SU-DHL-6 (cell line): ENCODE data around the gene ROGDI.

Experiments used
- H2AFZ ChIP-seq: fragments of 200-600 bp; sonication (generic); 2 replicates; pipeline ENCODE4 v1.6.1; 2014; ENCODE audit warnings: low read depth, mild to moderate bottlenecking, moderate library complexity, mixed read lengths, antibody characterized with exemption, low read length; ENCODE audit not compliant: severe bottlenecking
- H3F3A ChIP-seq: fragments of 200-600 bp; shearing (Covaris generic); 2 replicates; pipeline ENCODE4 v1.6.0; 2016; ENCODE audit warnings: antibody characterized with exemption, mild to moderate bottlenecking; ENCODE audit not compliant: insufficient read depth
- H3K27ac ChIP-seq: fragments of 200-600 bp; sonication (generic); 2 replicates; pipeline ENCODE4 v1.5.1; 2016; ENCODE audit warnings: low read depth, mild to moderate bottlenecking, low read length, moderate library complexity, mixed read lengths
- H3K27me3 ChIP-seq: fragments of 200-600 bp; sonication (generic), shearing (Covaris generic); 2 replicates; pipeline ENCODE4 v1.6.0; 2014; ENCODE audit warnings: mild to moderate bottlenecking, low read length
- H3K36me3 ChIP-seq: fragments of 200-600 bp; sonication (generic); 2 replicates; pipeline ENCODE4 v1.6.1; 2014; ENCODE audit warnings: mild to moderate bottlenecking, low read length, mixed read lengths
- H3K4me2 ChIP-seq: fragments of 300-600, 200-600 bp; shearing (Covaris generic), sonication (generic); 2 replicates; pipeline ENCODE4 v1.6.0; 2014; ENCODE audit warnings: low read length, low read depth, mild to moderate bottlenecking; ENCODE audit not compliant: poor library complexity, severe bottlenecking
- H3K4me3 ChIP-seq: fragments of 200-600 bp; sonication (generic); 2 replicates; pipeline ENCODE4 v1.5.1; 2014; ENCODE audit warnings: antibody characterized with exemption, low read length, mild to moderate bottlenecking, mixed read lengths; ENCODE audit not compliant: insufficient read depth, poor library complexity, severe bottlenecking
- H3K79me2 ChIP-seq: fragments of 200-600 bp; sonication (generic); 2 replicates; pipeline ENCODE4 v1.6.1; 2014; ENCODE audit warnings: mild to moderate bottlenecking, low read length, moderate library complexity; ENCODE audit not compliant: insufficient read depth
- H3K9ac ChIP-seq: fragments of 200-600 bp; sonication (generic); 2 replicates; pipeline ENCODE4 v1.7.0; 2014; ENCODE audit warnings: mild to moderate bottlenecking, low read length
- H3K9me2 ChIP-seq: fragments of 200-600 bp; sonication (generic); replicated peaks from 2 replicates; pipeline ENCODE4 v1.6.1; 2014; ENCODE audit warnings: low read length; ENCODE audit not compliant: insufficient read depth
- H3K9me3 ChIP-seq: fragments of 200-600 bp; sonication (generic); 2 replicates; pipeline ENCODE4 v1.6.1; 2014; ENCODE audit warnings: low read length, mixed read lengths; ENCODE audit not compliant: insufficient read depth
- H4K20me1 ChIP-seq: fragments of 200-600 bp; sonication (generic); 2 replicates; pipeline ENCODE4 v1.6.1; 2014; ENCODE audit warnings: low read depth, mild to moderate bottlenecking, antibody characterized with exemption, low read length, moderate library complexity, mixed read lengths
- EZH2phosphoT487 ChIP-seq: fragments of 200-600 bp; sonication (generic), shearing (Covaris generic); conservative IDR thresholded peaks from 2 replicates; pipeline ENCODE4 v1.6.1; 2018; ENCODE audit warnings: mild to moderate bottlenecking, antibody characterized with exemption, low read length, moderate library complexity, mixed read lengths
- TF ChIP-seq, protein P1 (sequence below): fragments of 200-600 bp; sonication (generic); IDR thresholded peaks from one replicate; pipeline ENCODE4 v1.5.1; 2017; ENCODE audit warnings: antibody characterized with exemption, mild to moderate bottlenecking, low read length, moderate library complexity; ENCODE audit not compliant: insufficient read depth, poor library complexity, severe bottlenecking

The ROGDI gene

DNA sequence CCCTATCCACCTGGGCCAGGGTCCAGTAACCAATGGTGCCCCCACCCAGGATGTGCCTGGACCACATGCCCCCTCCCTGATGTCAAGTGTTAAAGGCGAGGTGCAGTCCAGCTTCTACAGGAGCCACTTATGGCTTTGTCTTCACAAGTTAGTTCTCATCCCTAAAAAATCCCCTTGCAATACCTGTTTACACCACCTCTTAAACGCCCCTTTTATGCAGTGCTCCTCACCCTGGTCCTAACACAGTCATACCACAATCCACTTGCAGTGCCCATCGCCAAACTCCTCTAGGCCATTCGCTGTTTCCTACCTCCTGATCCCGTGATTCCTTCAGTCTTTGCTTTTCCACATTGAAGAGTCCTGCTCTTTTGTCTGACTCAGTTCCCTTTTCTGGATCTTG, 37.5 kb upstream of the ROGDI start:
- H3K79me2 ChIP-seq, result peaks cover 13% of the 10 kb centered on the region
- no peak overlapping the region for H3K4me2 ChIP-seq
- TF ChIP-seq, protein P1, sequence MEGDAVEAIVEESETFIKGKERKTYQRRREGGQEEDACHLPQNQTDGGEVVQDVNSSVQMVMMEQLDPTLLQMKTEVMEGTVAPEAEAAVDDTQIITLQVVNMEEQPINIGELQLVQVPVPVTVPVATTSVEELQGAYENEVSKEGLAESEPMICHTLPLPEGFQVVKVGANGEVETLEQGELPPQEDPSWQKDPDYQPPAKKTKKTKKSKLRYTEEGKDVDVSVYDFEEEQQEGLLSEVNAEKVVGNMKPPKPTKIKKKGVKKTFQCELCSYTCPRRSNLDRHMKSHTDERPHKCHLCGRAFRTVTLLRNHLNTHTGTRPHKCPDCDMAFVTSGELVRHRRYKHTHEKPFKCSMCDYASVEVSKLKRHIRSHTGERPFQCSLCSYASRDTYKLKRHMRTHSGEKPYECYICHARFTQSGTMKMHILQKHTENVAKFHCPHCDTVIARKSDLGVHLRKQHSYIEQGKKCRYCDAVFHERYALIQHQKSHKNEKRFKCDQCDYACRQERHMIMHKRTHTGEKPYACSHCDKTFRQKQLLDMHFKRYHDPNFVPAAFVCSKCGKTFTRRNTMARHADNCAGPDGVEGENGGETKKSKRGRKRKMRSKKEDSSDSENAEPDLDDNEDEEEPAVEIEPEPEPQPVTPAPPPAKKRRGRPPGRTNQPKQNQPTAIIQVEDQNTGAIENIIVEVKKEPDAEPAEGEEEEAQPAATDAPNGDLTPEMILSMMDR, result no peak
- no peak for TF ChIP-seq EZH2phosphoT487
- H3F3A ChIP-seq, result no peaks in the 10 kb centered on the region
- no peaks in the 10 kb centered on the region for H3K9me2 ChIP-seq
- no peak overlapping the region for H3K4me3 ChIP-seq
- peaks cover 16% of the 10 kb centered on the region; the same call in 1 of the 2 replicates for H3K36me3 ChIP-seq
- no peaks in the 10 kb centered on the region; the same call in 1 of the 2 replicates for H4K20me1 ChIP-seq
- no peaks in the 10 kb centered on the region for H3K9me3 ChIP-seq
- no peak overlapping the region for H3K9ac ChIP-seq
- no peak overlapping the region for H3K27ac ChIP-seq
- H2AFZ ChIP-seq, result no peak overlapping the region
- H3K27me3 ChIP-seq, result no peaks in the 10 kb centered on the region

DNA sequence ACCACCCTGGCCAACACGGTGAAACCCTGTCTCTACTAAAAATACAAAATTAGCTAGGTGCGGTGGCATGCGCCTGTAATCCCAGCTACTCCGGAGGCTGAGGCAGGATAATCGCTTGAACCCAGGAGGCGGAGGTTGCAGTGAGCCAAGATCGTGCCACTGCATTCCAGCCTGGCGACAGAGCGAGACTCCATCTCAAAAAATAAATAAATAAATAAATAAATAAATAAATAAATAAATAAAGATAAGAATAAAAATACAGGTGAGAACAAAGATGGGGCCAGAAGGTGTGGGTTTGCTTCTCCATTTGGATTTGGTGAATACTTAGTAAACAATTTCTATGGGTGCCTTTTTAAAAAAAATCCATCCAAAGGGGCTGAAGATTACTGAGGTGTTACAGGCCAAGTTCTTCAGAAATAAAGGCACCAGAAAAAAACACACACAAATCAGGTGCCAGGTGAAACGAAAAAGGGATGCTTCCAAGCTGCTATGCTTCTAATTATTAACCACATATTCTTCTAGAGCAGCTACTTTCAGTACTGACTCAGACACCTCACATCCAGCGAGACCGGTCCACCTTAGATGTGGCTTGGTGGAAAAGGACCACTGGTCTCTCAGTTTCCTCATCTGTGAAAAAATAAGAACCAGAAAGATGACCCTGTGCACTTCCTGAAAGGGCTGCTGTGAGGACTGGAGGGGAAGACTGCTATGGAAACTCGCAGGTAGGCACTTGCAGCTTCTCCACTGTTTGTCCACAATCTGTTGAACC, 35.5 kb upstream of the ROGDI start:
- H3K9me2 ChIP-seq, result no peaks in the 10 kb centered on the region
- no peaks in the 10 kb centered on the region for H3K27me3 ChIP-seq
- H3K9me3 ChIP-seq, result no peaks in the 10 kb centered on the region
- H3K4me3 ChIP-seq, result no peak overlapping the region
- H3K27ac ChIP-seq, result no peak overlapping the region
- no peak overlapping the region for H2AFZ ChIP-seq
- H3K79me2 ChIP-seq, result peaks cover 19% of the 10 kb centered on the region; the same call in 1 of the 2 replicates
- peaks cover 9% of the 10 kb centered on the region; the same call in 1 of the 2 replicates for H3K36me3 ChIP-seq
- no peaks in the 10 kb centered on the region for H3F3A ChIP-seq
- no peak overlapping the region for H3K9ac ChIP-seq
- no peaks in the 10 kb centered on the region; the same call in 1 of the 2 replicates for H4K20me1 ChIP-seq
- TF ChIP-seq EZH2phosphoT487, result no peak
- TF ChIP-seq, protein P1, result no peak
- H3K4me2 ChIP-seq, result no peak overlapping the region

DNA sequence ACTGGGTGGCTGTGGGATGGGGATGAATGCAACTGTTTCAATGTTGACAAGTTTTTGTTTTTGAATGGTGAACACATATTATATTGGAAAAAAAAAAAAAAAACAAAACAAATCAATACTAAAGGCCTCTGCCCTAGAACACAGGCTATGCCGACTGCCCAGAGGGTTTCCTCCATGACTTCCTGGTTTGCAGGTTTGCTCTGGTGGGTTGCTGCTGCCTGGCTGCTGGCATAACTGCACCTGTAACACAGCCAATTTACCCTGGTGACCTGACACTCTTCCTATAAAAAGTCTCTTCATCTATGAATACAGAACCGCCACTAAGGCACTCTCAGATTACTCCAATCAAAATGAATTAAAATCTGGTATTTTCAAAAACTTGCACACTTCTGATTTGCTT, 34.3 kb upstream of the ROGDI start:
- Histone ChIP-seq H3F3A (no peaks in the 10 kb centered on the region), H3K9me2 (no peaks in the 10 kb centered on the region), H3K27ac (no peak overlapping the region), H4K20me1 (no peaks in the 10 kb centered on the region; the same call in 1 of the 2 replicates), H3K4me3 (no peak overlapping the region), H3K4me2 (no peak overlapping the region), H3K36me3 (peaks cover 18% of the 10 kb centered on the region; the same call in 1 of the 2 replicates), H3K79me2 (peaks cover 19% of the 10 kb centered on the region; the same call in 1 of the 2 replicates), H3K9me3 (no peaks in the 10 kb centered on the region), H3K9ac (no peak overlapping the region), H2AFZ (no peak overlapping the region), H3K27me3 (no peaks in the 10 kb centered on the region)
- TF ChIP-seq, protein P1, result no peak
- TF ChIP-seq EZH2phosphoT487, result no peak
